Lower lobe of right lung (tissue), 2 donors: ENCODE measurements around the gene ANKRD33. TPM values are rescaled to one million over a fixed set of nuclear protein-coding genes. Genes with fewer than 3 reads are reported as not detected.

Source experiments
- ATAC-seq, 2 donors: fragments of 200-7000 bp; cut with Tn5 transposase; one replicate each; pipeline ENCODE4 v1.9.1; 2020 to 2022; ENCODE audit warnings: mild to moderate bottlenecking in 2 of 2, moderate library complexity in 2 of 2
- DNase-seq: peaks from one replicate; pipeline ENCODE4 v3.0.0-alpha.2; 2020
- H3K27ac ChIP-seq: fragments of 200-600 bp; one replicate; pipeline ENCODE4 v1.8.0; 2022
- H3K27me3 ChIP-seq: fragments of 200-600 bp; one replicate; pipeline ENCODE4 v1.8.0; 2022; ENCODE audit warnings: low read depth
- H3K36me3 ChIP-seq: fragments of 200-600 bp; one replicate; pipeline ENCODE4 v1.8.0; 2022; ENCODE audit warnings: mild to moderate bottlenecking
- H3K4me1 ChIP-seq: fragments of 200-600 bp; one replicate; pipeline ENCODE4 v1.8.0; 2022
- H3K4me3 ChIP-seq: fragments of 200-600 bp; one replicate; pipeline ENCODE4 v1.8.0; 2022; ENCODE audit warnings: mild to moderate bottlenecking
- H3K9me3 ChIP-seq: fragments of 200-600 bp; one replicate; pipeline ENCODE4 v1.8.0; 2022
- CTCF ChIP-seq: fragments of 200-600 bp; IDR thresholded peaks from one replicate; pipeline ENCODE4 v1.8.0; 2022; ENCODE audit warnings: antibody characterized with exemption, mild to moderate bottlenecking
- intact Hi-C: fragments of 100-400 bp; cut with DNase I; formaldehyde crosslinking; loops from one replicate; pipeline ENCODE4 v1.11.0; 2022
- total RNA-seq: library from RNA; stranded (reverse); fragmentation: NEBNext Ultra II Directional; extraction: Animal tissue kit (Norgen Biotek cat#: 25700); gene quantifications from one replicate; pipeline ENCODE4 v1.2.1, GENCODE V29; 2021
- donor health status: DM: no; HTN: yes; CAD: no; lungs with severe emphysema.

Gene ANKRD33
- total RNA-seq, 1 donor from 2014 or later, result not detected

DNA sequence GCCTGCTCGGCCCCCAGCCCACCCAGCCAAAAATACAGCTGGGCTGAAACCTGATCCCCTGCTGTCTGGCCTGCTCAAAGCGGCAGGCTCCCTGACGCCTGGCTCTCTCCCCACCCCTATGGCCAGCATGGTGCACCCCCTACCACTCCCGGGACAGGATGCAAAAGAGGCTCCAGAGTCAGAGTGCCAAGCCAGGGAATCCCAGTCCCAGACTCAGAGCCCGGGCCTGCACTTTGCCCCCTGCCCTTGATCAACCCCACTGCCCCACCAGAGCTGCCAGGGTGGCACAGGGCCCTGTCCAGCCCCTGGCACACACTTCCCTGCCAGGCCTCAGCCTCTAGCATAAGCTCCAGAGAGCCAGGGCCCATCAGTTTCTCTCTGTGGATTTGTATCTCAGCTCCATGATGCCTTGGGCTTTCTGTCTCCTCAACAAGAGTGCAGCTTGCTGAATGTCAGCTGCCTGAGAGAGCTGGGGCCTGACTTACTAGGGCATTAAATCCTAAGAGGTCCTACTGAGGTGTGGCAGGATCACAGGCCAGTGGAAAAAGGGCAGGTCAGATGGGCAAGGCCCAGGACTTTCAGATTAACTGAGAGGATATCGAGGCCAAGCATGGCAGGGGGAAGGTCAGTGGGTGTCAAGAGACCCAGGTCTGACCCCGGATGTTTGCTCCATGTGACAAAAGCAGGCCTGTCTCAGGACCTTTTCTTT is 33.3 kb downstream of the ANKRD33 start:
- Histone ChIP-seq H3K27me3 (no peaks in the 10 kb centered on the region), H3K4me3 (no peak overlapping the region), H3K36me3 (peaks cover 41% of the 10 kb centered on the region), H3K9me3 (no peaks in the 10 kb centered on the region), H3K27ac (no peak overlapping the region), H3K4me1 (peaks cover 54% of the 10 kb centered on the region)
- ATAC-seq (no peak), DNase-seq (no peak)
- intact Hi-C loops, result no loop called here
- TF ChIP-seq CTCF, result no peak

GRCh38 chr12:51922146-51922545 is 34.2 kb downstream of the ANKRD33 start:
- ATAC-seq (no peak), DNase-seq (no peak)
- H3K4me3 ChIP-seq, result no peak overlapping the region
- H3K9me3 ChIP-seq, result no peaks in the 10 kb centered on the region
- TF ChIP-seq CTCF, result no peak
- H3K4me1 ChIP-seq, result peaks cover 58% of the 10 kb centered on the region
- peak overlapping the region; percentile 78 for H3K27ac ChIP-seq
- H3K27me3 ChIP-seq, result no peaks in the 10 kb centered on the region
- peaks cover 31% of the 10 kb centered on the region for H3K36me3 ChIP-seq
- intact Hi-C loops, result no loop called here

GRCh38 chr12:51922762-51923505 is 35.0 kb downstream of the ANKRD33 start:
- ATAC-seq (peak; percentile 73 to 76), DNase-seq (peak; percentile 70)
- TF ChIP-seq CTCF, result no peak
- H3K36me3 ChIP-seq, result peaks cover 25% of the 10 kb centered on the region
- intact Hi-C loops, result no loop called here
- H3K9me3 ChIP-seq, result no peaks in the 10 kb centered on the region
- peaks cover 51% of the 10 kb centered on the region for H3K4me1 ChIP-seq
- H3K4me3 ChIP-seq, result peak overlapping the region; percentile 22
- peak overlapping the region; percentile 78 for H3K27ac ChIP-seq
- no peaks in the 10 kb centered on the region for H3K27me3 ChIP-seq

DNA sequence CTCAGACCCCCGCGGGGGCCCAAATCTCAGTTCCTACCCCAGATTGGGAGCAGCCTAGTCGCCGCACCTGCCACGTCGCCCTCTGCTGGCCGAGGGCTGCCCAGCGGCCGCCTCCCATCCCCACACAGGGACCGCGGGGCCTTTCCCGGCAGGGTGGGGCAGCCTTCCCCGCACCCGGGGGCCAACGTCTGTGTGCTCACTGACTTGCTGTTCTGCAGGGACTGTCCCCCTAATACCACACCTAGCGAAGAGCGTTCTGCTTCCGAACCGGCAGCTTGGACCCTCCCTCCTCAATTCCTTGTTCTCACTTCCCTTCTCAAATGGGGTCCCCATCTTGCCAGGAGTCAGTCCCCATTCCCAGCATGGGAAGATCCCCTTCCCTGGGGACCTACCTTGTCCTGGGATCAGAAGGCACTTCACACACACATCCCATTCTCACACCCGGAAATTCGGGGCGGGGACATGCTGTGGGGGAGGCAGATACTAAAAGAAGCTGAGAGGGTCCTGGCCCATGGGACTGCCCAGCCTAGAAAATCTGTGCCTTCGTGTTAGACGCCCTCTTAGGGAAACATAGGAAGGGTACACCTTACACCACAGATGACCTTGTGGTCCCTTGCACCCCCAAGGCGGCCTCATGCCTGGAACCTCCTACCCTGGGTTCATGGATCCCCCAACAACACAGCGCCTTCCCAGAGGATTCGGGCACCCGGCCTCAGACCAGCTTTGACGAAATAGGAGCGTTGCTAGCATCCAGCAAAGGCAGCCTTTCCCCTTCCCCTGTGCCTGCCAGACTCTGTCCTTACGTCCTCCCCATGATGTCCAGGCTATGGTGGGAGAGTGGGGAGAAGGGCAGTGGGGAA is 35.8 kb downstream of the ANKRD33 start:
- no peaks in the 10 kb centered on the region for H3K9me3 ChIP-seq
- peak; percentile 95 for TF ChIP-seq CTCF
- DNase-seq (peak; percentile 77), ATAC-seq (peak; percentile 81)
- peak overlapping the region; percentile 78 for H3K27ac ChIP-seq
- H3K27me3 ChIP-seq, result no peaks in the 10 kb centered on the region
- peaks cover 48% of the 10 kb centered on the region for H3K4me1 ChIP-seq
- H3K4me3 ChIP-seq, result peak overlapping the region; percentile 22
- intact Hi-C loops, result no loop called here
- peaks cover 19% of the 10 kb centered on the region for H3K36me3 ChIP-seq

- Histone ChIP-seq H3K4me3 (no peak overlapping the region), H3K27me3 (no peaks in the 10 kb centered on the region), H3K36me3 (peaks cover 11% of the 10 kb centered on the region), H3K4me1 (peaks cover 48% of the 10 kb centered on the region), H3K27ac (peak overlapping the region; percentile 78), H3K9me3 (no peaks in the 10 kb centered on the region)
- intact Hi-C loops, result no loop called here
- TF ChIP-seq CTCF, result no peak
- DNase-seq (no peak), ATAC-seq (no peak)
These were observed 36.8 kb downstream of the ANKRD33 start for GRCh38 chr12:51924551-51925319.
